HG03565 (cell line): Measurements from ENCODE around the gene GLIS1.
"Not testable (repeated sequence)": the region's sequence is repeated elsewhere in the genome, so short reads cannot be mapped to it uniquely, and the experiment has no call there.

ENCODE experiments used
- ATAC-seq: cut with Tn5 transposase; IDR thresholded peaks from one replicate; pipeline ENCODE4 v1.9.1; 2021; ENCODE audit warnings: mild to moderate bottlenecking, moderate library complexity; ENCODE audit not compliant: unreplicated experiment

The GLIS1 gene

DNA sequence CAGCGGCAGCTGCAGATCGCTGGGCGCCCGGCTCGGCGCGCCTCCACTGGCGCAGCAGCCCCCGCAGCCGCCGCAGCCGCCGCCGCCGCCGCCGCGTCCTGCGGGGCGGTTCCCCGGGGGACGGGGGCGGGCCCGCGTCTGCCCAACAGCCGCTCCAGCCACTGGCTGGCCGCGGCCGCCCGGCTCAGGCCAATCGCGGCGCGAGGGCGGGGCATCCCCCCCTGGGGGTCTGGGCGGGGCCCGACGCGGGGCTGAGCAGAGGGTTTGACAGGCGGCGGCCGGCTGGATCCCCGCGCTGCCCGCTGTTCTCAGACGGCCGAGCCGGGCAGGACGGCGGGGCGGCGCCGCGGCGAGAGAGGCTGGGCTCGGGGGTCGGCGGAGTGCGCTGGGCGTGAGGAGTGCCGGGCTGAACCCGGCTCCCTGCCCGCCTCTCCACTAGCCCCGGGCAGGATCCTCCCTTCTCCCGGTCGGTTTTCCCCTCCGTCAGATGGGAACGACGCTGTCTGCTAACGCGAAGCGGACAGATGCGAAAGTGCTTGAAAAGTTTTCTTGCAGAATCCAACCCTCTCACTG is at the start of gene GLIS1:
Gene GLIS1 (minus strand): TSS at position 56 of the 573 bp plus-strand sequence. CDS start 1,100 bp downstream, outside the sequence.
- ATAC-seq: peak; percentile 81

DNA sequence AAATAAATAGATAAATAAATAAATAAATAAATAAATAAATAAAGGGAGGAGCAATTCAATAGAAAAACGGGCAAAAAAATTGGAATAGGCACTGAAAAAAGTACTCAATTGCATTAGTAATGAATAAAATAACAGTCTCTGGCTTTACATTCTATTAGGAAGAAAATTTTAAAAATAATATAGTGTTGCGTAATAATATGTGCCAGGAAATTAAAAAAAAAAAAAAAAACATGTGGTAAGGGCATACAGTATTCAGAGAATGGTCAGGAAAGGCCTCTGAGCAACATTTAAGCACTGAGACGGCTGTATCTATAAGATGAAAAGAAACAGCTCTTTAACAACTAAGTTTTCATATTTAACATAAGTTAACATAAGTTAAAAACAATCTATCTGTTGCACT is 48.7 kb upstream of the GLIS1 start:
- no peak for ATAC-seq

DNA sequence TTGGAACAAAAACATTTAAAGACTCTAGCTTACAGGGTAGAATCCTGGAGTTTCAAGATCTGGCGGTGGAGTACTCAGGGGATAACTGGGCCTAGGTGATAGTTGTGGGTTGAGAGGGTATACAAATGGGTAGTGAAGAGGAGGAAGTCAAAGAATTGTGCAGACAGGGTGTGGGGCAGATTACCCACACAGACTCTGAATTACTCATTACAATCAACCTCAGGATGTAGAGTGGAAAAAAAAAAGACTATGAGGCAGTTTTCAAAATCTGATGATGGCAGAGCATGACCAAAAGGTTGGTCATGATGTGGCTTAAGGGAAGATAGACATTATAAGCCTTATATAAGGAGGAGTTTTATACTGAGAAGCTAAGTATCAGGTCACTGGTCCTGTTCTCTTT is 44.1 kb upstream of the GLIS1 start:
- no peak for ATAC-seq

DNA sequence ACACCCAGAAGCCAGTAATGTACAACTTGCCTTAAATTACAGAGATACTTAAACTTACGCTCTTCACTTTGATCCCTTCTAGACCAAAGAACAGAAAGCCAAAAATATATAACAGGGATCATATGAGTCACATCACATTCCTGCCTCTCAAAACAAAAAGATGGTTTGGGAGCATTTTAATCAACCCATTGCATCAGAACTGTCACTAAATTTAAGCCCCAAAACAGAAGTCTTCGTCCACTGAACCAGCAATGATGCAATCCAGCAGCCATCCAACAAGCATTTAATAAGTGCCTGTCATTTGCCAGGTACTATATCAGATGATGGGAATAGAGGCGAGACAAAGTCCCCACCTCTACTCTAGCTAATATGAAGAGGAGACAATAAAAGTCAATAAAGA is 42.7 kb upstream of the GLIS1 start:
- ATAC-seq: no peak

DNA sequence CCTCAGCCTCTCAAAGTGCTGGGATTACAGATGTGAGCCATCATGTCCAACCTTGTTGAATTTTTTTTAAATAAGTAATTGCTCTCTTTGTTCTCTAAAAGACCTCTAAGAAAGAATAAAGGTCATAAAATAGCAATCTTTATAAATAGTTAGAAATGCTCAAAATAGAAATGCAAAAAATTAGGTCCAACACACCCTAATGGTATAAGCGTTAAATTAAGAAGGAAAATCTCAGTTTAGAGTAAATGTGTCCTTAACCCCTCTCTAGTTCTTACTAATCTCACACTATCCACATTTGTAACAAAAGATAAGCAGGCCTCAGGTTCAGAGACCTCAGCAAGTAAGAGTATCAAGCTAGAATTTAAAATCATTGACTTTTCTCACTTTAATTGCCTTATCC is 38.3 kb upstream of the GLIS1 start:
- ATAC-seq: no peak

DNA sequence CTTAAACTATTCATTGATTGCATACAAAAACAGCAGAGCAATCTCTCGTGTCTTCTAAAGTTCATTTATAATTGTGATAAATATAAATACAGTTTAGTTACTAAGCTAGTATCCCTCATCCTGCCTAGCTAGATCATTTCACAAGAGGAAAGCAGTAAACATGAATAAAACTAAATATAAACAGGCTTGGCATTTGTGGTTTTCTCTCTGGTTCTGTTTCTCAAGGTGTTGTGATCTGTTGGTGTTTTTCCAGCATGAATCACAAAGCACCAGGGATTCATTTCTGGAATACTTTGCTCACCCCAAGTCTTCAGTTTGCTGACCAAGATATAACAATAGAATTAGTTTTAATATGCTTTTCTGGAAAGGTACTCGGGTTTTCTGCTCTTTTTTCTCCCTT is 32.7 kb upstream of the GLIS1 start:
- no peak for ATAC-seq

DNA sequence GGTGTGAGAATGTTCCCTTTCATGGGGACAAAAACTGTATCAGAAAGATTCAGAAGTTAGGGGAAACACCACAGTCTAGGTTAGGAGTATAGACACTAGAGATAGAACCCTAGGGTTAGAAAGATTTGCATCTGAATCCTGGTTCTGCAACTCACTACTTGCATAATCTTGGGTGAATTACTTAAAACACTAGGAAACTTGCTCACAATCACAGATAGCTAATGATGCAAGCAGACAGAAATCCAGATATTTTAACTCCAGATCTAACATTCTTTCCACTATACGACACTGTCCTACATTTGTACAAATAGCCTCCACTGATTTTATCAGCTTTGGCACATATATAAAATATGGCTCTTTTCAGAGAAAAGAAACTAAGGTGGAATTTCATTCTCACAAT is 30.8 kb upstream of the GLIS1 start:
- ATAC-seq: no peak

DNA sequence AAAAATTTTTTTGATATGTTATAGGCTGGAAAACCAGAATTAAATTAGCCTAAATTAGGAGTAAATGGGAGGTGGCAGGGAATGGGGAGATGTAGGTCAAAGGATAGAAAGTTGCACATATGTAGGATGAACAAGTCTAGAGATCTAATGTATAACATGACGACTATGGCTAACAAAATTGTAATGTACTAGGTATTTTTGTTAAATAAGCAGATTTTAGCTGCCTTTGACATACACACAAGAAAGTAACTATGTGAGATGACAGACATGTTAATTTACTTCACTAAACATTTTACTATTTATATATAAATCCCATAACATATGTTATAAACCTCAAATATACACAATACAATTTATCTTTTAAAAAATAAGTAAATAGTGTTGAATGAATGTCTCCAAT is 30.2 kb upstream of the GLIS1 start:
- ATAC-seq: no peak

DNA sequence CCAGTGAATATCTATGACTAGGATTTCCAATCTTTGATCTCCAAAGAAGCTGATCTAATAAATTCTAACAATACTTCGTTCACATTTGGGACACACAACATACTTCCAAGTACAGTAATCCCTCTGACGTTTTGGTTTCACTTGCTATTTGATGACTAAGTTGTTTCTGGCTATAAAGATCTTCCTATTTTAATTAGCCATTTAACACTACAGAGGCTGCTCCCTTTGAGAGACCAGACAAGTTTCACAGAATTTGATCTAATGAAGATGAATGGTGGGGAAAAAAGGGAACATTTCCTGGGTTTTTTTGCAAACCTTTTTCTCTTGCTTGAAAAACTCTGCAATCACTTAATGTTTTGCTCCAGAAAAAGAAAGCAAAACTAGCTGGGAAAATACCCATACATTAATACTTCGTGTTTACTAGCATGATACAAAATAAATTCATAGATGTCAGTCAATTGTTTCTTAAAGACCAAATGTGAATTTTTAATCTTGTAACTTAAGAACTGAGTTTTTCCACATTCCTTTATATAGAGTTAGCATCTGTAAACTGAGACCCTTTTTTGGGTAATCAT is 28.0 kb upstream of the GLIS1 start:
- ATAC-seq: no peak

DNA sequence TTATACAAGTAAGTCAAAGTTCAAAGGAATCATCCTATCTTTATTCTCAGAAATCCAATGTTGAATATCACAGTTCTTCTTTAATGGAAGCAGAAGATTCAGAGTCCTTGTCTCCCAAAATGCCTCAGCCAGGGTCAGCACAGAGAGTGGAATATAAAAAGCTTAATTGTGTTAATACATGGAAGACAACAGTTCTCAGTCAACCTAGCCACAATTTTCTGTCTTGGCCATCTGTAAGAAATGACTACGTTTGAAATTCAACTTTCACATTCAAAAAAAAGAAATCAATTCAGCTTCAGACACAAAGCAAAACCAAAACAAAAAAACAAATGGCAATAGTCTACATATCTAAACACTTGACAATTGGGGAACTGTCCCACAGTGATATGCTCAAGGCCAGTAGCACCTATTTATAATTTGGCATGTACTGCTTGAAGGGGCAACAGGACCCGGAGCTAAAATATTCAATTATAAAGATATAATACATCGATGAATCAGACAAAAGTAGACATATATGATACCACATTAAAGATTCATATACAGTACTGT is 27.3 kb upstream of the GLIS1 start:
- ATAC-seq: no peak

DNA sequence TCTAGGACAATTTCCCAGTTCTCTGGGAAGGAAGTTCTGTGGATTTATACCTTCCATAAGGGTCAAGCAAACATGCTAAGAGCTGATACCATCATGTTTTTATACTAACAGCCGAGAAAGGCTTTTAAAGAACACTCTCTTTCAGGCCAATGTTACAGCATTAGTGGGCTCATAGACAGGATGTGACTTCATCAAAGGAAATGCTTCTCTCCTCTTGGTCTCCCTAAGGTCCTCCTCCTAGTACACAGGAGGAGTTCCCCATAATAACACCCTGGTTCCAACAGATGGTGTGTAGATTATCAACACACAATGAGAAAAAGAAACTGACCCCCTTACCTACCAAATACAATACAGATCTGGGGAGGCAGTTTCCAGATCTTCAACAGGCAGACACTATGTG is 26.7 kb upstream of the GLIS1 start:
- no peak for ATAC-seq

DNA sequence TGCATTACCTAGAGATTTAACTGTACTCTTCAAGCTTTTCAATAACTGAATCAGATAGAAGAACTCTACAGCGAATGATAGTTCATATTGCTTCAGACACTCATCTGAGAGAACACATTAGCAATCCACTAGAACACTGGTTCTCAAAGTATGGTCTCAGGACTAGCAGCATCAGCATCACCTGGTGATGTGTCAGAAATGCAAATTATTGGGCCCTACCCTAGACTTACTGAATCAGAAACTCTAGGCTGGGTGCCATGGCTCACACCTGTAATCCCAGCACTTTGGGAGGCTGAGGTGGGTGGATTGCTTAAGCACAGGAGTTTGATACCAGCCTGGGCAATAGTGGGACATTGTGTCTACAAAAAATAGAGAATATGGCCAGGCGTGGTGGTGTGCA is 24.9 kb upstream of the GLIS1 start:
- no peak for ATAC-seq

DNA sequence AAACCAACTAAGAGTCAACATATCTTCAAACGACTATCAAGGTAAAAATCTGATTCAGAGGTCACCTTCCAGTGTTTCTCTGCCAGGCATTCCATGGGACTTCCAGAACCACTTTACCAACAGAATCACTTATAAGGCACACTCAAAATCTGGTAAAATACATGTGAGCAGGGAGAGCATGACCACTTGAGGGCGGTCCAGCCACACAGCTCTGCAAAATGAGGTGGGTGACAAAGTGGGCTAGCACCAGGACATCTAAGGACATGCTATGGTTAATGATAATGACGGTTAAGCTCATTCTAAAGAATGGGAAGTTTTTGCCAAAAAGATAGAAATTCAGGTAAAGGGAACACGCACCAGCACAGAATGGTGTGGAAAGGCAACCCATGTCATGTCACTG is 24.5 kb upstream of the GLIS1 start:
- no peak for ATAC-seq

DNA sequence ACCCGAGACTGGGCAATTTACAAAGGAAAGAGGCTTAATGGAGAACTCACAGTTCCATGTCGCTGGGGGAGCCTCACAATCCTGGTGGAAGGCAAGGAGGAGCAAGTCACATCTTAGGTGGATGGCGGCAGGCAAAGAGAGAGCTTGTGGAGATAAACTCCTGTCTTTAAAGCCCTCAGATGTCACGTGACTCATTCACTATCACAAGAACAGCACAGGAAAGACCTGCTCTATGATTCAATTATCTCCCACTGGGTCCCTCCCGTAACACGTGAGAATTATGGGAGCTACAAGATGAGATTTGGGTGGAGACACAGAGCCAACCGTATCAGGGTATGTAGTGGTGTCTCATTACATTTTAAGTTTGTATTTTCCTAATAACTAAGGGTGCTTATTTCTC is 21.5 kb upstream of the GLIS1 start:
- not testable (repeated sequence) for ATAC-seq

DNA sequence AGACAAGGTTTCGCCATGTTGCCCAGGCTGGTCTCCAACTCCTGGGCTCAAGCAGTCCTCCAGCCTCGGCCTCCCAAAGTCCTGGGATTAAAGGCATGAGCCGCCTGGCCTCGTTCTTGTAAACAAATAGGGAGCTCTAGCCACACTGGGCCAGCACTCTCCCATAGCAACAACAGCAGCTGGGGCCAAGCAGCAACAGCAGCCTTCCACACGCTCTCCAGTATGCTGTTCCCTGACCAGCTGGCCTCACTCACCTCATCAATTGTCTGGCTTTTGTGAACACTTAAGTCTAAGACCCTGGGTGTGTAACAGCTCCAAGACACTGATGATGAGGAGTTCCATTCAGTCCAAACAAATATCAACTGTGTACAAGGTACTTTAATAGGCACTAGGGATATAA is 16.9 kb upstream of the GLIS1 start:
- no peak for ATAC-seq

DNA sequence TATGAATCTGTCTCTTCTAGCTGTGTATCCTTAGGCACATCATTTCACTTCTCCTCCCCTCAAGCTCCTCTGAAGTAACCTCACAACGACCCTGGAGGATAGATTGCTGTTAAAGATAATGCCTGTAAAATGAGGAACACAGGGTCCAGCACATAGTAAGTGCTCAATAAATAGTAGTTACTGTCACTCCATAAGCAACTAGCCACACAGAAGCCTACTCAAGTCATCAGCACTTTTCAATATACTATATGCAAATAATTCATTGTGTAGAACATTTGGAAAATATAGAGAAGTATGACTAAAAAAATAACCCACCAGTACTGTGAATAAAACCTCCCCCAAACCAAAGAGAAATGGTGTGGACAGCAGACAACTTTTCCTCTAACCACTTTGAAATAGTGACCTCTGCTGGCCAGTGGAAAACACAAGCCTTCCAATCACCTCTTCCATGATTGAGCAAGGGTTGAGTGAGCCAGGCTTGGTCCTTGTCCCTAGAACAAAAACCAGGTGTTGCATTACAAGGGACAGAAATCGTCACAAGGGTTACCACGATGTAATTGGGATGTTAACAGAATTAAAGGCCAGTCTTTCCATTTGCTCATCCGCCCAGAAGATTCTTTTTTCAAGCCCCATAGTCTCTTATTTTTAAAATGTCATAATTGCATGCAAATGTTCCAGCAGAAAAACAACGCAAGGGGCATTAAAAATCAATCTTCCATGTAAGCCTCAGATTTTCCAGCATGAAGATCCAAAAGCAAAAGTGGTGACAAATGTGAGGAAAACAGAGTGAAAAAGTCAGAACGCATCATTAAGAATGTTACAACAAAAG is 15.7 kb upstream of the GLIS1 start:
- no peak for ATAC-seq

DNA sequence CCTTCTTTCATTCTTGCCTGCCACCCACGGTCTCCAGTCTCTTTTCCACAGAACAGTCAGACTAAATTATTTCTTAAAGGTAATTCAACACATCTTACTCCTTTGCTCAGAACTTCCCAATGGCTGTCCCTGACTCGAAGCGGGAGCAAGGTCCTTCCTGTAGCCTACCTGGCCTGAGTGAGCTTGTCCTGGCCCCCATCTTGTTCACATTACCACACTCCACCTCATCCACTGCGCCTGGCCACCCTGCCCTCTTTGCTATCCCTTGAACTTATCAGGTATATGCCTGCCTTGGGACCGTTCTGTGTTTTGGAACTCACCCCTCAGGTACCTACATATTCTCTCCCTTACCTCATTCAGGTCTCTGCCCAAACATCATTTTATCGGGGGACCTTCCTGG is 13.3 kb upstream of the GLIS1 start:
- no peak for ATAC-seq

DNA sequence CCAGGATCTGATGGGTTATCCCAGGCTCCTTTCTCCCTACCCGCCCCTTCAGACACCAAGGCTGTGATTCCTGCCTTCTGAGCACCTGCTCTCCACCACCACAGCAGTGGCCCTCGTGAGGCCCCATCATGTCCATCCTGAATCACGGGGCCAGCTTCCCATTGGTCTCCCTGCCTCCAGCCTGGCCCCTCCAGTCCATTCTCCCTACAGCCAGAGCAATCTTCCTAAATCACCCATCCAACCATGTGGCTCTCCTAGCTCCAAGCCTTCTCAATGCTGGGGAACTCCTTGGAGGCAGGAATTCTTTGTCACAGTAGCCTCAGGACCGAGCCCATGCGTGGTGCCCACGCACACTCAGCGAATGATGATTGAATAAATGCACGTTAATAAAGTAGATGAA is 8.9 kb upstream of the GLIS1 start:
- ATAC-seq: no peak

DNA sequence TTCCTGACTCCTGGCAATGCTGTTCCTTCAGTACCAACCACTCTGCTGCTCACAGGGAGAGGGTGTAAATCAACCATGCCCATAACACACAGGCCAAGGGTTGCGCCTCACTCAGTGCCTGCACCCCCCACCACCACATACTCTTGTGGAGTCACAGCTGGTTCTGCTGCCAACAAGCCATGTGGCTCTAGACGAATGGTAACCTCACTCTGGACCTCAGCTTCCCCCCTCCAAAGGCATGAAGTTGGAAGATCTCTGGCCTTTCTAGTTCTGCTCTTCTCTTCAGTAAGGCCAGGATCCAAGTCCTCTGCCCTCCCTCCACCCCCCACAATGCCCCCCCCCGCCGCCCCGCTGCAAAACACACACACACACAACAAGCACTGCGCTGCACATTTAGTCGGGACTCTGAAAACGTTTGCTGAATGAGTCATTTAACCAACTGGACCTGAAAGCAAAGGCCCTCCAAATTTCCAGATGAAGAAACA is 1.7 kb upstream of the GLIS1 start:
- ATAC-seq: no peak

DNA sequence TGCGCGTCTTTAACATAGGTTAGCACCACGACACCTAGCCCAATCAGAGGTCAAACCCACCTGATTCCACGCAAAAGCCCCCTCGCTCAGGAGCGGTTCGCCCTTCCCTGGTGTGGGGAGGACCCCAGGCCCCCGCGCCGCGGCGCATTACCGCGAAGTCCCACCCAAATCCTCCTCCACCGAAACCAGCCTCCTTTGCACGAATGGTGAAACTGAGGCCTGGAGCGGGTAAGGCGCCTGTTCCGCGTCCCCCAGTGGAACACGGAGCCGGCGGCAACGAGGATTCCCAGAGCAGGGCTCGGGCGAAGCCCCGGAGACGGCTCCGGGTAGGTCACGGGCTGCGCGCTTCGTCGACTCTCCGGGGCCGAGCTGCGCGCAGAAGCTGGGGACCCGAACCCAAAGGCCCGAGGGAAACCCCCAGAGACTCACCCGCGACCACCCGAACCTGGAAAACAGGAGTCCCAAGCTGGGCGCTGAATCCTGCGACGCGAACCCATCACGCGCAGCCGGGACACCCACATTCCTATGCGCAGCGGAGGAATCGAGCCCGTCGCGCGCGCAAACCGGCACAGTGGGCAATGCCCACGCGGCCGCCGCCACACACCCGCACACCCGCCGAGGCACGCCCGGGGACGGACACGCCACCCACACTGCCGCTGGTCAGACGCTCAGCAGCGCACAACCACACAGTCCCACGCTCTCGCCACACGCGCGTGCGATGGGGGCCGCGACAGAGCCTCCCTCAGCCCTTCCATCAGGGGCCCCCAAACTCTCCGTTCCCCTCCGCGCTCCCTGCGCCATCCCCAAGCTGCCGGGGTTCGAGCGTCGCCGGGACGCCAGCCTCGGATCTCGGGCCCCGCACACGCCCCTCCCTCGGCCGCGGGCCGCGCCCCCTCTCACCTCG is 507 bp downstream of the GLIS1 start:
- no peak for ATAC-seq

DNA sequence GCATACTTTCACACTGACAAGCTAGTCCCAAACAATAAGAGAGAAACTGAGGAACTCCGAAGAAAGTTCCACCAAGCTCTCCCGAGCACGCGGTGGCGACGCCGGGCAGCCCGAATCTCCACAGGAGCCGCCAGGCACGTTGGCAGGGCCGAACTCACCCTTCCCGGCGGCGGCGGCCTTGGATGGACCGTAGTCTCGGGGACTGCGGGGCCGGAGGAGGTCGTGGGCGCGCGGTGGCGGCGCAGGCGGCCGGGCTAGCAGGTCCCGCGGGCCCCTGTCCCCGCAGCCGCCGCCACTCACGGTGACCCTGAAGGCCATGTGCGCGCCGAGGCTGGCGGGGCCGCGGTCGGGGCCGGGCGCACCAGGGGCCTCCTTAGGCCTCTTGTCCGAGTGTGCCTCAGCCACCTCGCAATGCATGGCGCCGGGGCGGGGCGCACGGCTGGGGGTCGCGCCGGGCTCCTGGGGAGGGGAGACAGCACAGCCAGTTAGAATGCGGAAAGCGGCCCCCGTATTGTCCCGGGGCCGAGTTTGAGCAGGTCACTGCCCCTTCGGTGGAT is 1.2 kb downstream of the GLIS1 start:
- ATAC-seq: no peak
